ENCODE results near the gene PRRX2. TPM values are rescaled to one million over a fixed set of nuclear protein-coding genes. Genes with fewer than 3 reads are reported as not detected.

PRRX2 gene
- total RNA-seq, 4 donors from 2014 or later = 1.7 to 7.1 (median 4.9) TPM

GRCh38 chr9:129682381-129682780 is 16.9 kb downstream of the PRRX2 start:
- TF ChIP-seq, protein P1, sequence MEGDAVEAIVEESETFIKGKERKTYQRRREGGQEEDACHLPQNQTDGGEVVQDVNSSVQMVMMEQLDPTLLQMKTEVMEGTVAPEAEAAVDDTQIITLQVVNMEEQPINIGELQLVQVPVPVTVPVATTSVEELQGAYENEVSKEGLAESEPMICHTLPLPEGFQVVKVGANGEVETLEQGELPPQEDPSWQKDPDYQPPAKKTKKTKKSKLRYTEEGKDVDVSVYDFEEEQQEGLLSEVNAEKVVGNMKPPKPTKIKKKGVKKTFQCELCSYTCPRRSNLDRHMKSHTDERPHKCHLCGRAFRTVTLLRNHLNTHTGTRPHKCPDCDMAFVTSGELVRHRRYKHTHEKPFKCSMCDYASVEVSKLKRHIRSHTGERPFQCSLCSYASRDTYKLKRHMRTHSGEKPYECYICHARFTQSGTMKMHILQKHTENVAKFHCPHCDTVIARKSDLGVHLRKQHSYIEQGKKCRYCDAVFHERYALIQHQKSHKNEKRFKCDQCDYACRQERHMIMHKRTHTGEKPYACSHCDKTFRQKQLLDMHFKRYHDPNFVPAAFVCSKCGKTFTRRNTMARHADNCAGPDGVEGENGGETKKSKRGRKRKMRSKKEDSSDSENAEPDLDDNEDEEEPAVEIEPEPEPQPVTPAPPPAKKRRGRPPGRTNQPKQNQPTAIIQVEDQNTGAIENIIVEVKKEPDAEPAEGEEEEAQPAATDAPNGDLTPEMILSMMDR (IDR thresholded peaks at IDR 0.05; ENCODE audit: low read depth) = no peak

GRCh38 chr9:129685220-129685932 is 19.9 kb downstream of the PRRX2 start:
- TF ChIP-seq, protein P1 (IDR thresholded peaks at IDR 0.05; ENCODE audit: low read depth) = no peak

- TF ChIP-seq, protein P1 (IDR thresholded peaks at IDR 0.05; ENCODE audit: low read depth) = no peak
Observed at GRCh38 chr9:129685933-129686259, 20.4 kb downstream of the PRRX2 start.

- TF ChIP-seq, protein P1 (IDR thresholded peaks at IDR 0.05; ENCODE audit: low read depth) = no peak
Observed at GRCh38 chr9:129686736-129687135, 21.3 kb downstream of the PRRX2 start.

GRCh38 chr9:129687391-129687790 is 21.9 kb downstream of the PRRX2 start:
- TF ChIP-seq, protein P1 (IDR thresholded peaks at IDR 0.05; ENCODE audit: low read depth) = no peak

- TF ChIP-seq, protein P1 (IDR thresholded peaks at IDR 0.05; ENCODE audit: low read depth) = no peak
Observed at GRCh38 chr9:129688285-129689043, 23.0 kb downstream of the PRRX2 start.

- TF ChIP-seq, protein P1 (IDR thresholded peaks at IDR 0.05; ENCODE audit: low read depth) = no peak
Observed at GRCh38 chr9:129692534-129692933, 27.1 kb downstream of the PRRX2 start.

All from subcutaneous adipose tissue (tissue), 4 donors.